HG03060 (cell line): ENCODE data around the gene SLC37A1.

Source experiments
- ATAC-seq: cut with Tn5 transposase; IDR thresholded peaks from one replicate; pipeline ENCODE4 v1.9.1; 2021; ENCODE audit warnings: low read depth, moderate number of reproducible peaks; ENCODE audit not compliant: unreplicated experiment

Gene SLC37A1

GRCh38 chr21:42500225-42500624, 13.4 kb upstream of the SLC37A1 start:
- ATAC-seq: no peak

GRCh38 chr21:42500736-42501135, 12.9 kb upstream of the SLC37A1 start:
- ATAC-seq: no peak

- no peak for ATAC-seq
These were observed 9.9 kb upstream of the SLC37A1 start for GRCh38 chr21:42503711-42504110.

- peak; percentile 52 for ATAC-seq
These were observed 8.4 kb upstream of the SLC37A1 start for GRCh38 chr21:42505090-42505726.

GRCh38 chr21:42507418-42507817, 6.2 kb upstream of the SLC37A1 start:
- ATAC-seq: no peak

- no peak for ATAC-seq
These were observed 5.3 kb upstream of the SLC37A1 start for GRCh38 chr21:42508371-42508770.

- no peak for ATAC-seq
These were observed 4.4 kb upstream of the SLC37A1 start for GRCh38 chr21:42509244-42509643.

- no peak for ATAC-seq
These were observed 1.2 kb upstream of the SLC37A1 start for GRCh38 chr21:42512346-42513034.

GRCh38 chr21:42513985-42514882, 582 bp downstream of the SLC37A1 start:
- no peak for ATAC-seq

- no peak for ATAC-seq
These were observed 1.2 kb downstream of the SLC37A1 start for GRCh38 chr21:42514883-42515228.

- no peak for ATAC-seq
These were observed 2.3 kb downstream of the SLC37A1 start for GRCh38 chr21:42515708-42516502.

GRCh38 chr21:42518215-42518614, 4.6 kb downstream of the SLC37A1 start:
- no peak for ATAC-seq

- ATAC-seq: no peak
These were observed 5.0 kb downstream of the SLC37A1 start for GRCh38 chr21:42518626-42519025.

GRCh38 chr21:42520628-42521253, 7.1 kb downstream of the SLC37A1 start:
- ATAC-seq: no peak

- ATAC-seq: no peak
These were observed 7.7 kb downstream of the SLC37A1 start for GRCh38 chr21:42521384-42521783.

GRCh38 chr21:42521805-42522204, 8.2 kb downstream of the SLC37A1 start:
- ATAC-seq: no peak

GRCh38 chr21:42522271-42522670, 8.6 kb downstream of the SLC37A1 start:
- no peak for ATAC-seq

- ATAC-seq: no peak
These were observed 9.1 kb downstream of the SLC37A1 start for GRCh38 chr21:42522771-42523170.

GRCh38 chr21:42523211-42523610, 9.6 kb downstream of the SLC37A1 start:
- no peak for ATAC-seq

GRCh38 chr21:42523941-42524340, 10.3 kb downstream of the SLC37A1 start:
- no peak for ATAC-seq
